ENCODE results near the gene TMEM94.

TMEM94 gene

GRCh38 chr17:75511610-75512575 lies 55.5 kb downstream of the TMEM94 start:
- Histone ChIP-seq H4K8ac (ENCODE audit: low read depth, low read length) (no peak overlapping the region), H3K4me1 (ENCODE audit: control insufficient read depth in 1 of 2, insufficient read depth in 2 of 2, low read length in 2 of 2) (peaks cover 9 to 10% of the 10 kb centered on the region in 2 experiments), H3K27me3 (ENCODE audit: insufficient read depth, low read length) (no peaks in the 10 kb centered on the region), H3K23ac (ENCODE audit: low read length) (no peak overlapping the region), H3K18ac (ENCODE audit: low read length) (no peak overlapping the region), H2BK120ac (ENCODE audit: insufficient read depth, low read length, poor library complexity) (no peak overlapping the region), H4K12ac (ENCODE audit: low read depth, low read length) (no peak overlapping the region), H3K9ac (ENCODE audit: low read length) (no peak overlapping the region), H3K9me3 (ENCODE audit: insufficient read depth, low read depth, low read length) (no peaks in the 10 kb centered on the region), H3K4me2 (ENCODE audit: low read length) (no peak overlapping the region), H3K4ac (ENCODE audit: low read depth, low read length) (no peak overlapping the region), H3K79me2 (ENCODE audit: control insufficient read depth, insufficient read depth, low read length, poor library complexity) (peaks cover 9% of the 10 kb centered on the region), H2BK5ac (ENCODE audit: low read depth, low read length, poor library complexity) (no peak overlapping the region), H3K36me3 (ENCODE audit: control insufficient read depth in 1 of 2, insufficient read depth in 2 of 2, low read length in 2 of 2) (peaks cover 13 to 31% of the 10 kb centered on the region in 2 experiments), H2AK5ac (ENCODE audit: low read length) (no peak overlapping the region), H3K27ac (ENCODE audit: low read depth, low read length) (no peak overlapping the region), H2AFZ (ENCODE audit: insufficient read depth, low read length, poor library complexity) (no peak overlapping the region), H3K79me1 (ENCODE audit: low read length) (peaks cover 9% of the 10 kb centered on the region), H2BK12ac (ENCODE audit: low read length) (no peak overlapping the region), H3K4me3 (ENCODE audit: low read depth, low read length) (no peak overlapping the region), H3K14ac (ENCODE audit: low read length) (no peak overlapping the region), H4K91ac (ENCODE audit: low read depth, low read length) (no peak overlapping the region)
- WGBS (ENCODE audit: extremely low coverage, insufficient coverage, insufficient read length) = no CpG with 5 or more reads among the region's 13 CpGs
- no peak for DNase-seq

DNA sequence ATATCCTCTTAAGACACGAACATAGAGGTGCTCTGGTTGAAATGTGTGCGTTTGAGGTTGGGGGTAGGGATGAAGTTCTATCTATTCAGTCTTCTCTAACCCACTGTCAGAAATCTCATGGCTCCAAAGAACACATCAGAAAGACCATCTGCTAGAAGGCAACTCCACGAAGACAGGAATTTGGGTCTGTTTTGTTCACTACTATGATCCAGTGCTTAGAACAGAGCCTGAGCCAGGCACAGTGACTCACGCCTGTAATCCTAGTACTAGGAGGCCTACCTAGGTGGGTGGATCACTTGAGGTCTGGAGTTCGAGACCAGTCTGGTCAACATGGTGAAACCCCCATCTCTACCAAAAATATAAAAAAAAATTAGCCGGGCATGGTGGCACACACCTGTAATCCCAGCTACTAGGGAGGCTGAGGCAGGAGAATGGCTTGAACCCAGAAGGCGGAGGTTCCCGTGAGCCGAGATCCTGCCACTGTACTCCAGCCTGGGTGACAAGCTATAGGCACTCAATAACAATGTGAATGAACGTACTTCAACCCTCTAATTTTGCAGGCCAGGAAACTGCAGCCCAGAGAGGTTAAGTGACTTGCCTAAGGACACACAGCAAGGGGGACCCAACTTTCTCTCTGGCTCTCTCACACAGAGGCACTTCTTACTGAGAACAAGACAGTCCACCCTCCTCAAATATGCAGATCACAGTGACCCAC lies 56.6 kb downstream of the TMEM94 start:
- no peak overlapping the region for H2AFZ ChIP-seq (ENCODE audit: insufficient read depth, low read length, poor library complexity)
- H3K4me3 ChIP-seq (ENCODE audit: low read depth, low read length) = no peak overlapping the region
- H3K79me2 ChIP-seq (ENCODE audit: control insufficient read depth, insufficient read depth, low read length, poor library complexity) = peaks cover 9% of the 10 kb centered on the region
- H3K79me1 ChIP-seq (ENCODE audit: low read length) = peaks cover 10% of the 10 kb centered on the region
- H3K4me2 ChIP-seq (ENCODE audit: low read length) = no peak overlapping the region
- no peak overlapping the region for H3K18ac ChIP-seq (ENCODE audit: low read length)
- no peak overlapping the region for H2BK5ac ChIP-seq (ENCODE audit: low read depth, low read length, poor library complexity)
- WGBS (ENCODE audit: extremely low coverage, insufficient coverage, insufficient read length) = no CpG with 5 or more reads among the region's 10 CpGs
- H4K91ac ChIP-seq (ENCODE audit: low read depth, low read length) = no peak overlapping the region
- peaks cover 14 to 18% of the 10 kb centered on the region in 2 experiments for H3K4me1 ChIP-seq (ENCODE audit: control insufficient read depth in 1 of 2, insufficient read depth in 2 of 2, low read length in 2 of 2)
- no peak overlapping the region for H3K9ac ChIP-seq (ENCODE audit: low read length)
- no peak overlapping the region for H2BK12ac ChIP-seq (ENCODE audit: low read length)
- no peak for DNase-seq
- no peak overlapping the region for H4K8ac ChIP-seq (ENCODE audit: low read depth, low read length)
- no peak overlapping the region for H2AK5ac ChIP-seq (ENCODE audit: low read length)
- H3K36me3 ChIP-seq (ENCODE audit: control insufficient read depth in 1 of 2, insufficient read depth in 2 of 2, low read length in 2 of 2) = peaks cover 7 to 24% of the 10 kb centered on the region in 2 experiments
- no peaks in the 10 kb centered on the region for H3K9me3 ChIP-seq (ENCODE audit: insufficient read depth, low read depth, low read length)
- no peaks in the 10 kb centered on the region for H3K27me3 ChIP-seq (ENCODE audit: insufficient read depth, low read length)
- no peak overlapping the region for H2BK120ac ChIP-seq (ENCODE audit: insufficient read depth, low read length, poor library complexity)
- no peak overlapping the region for H3K14ac ChIP-seq (ENCODE audit: low read length)
- H3K23ac ChIP-seq (ENCODE audit: low read length) = no peak overlapping the region
- H3K27ac ChIP-seq (ENCODE audit: low read depth, low read length) = no peak overlapping the region
- H3K4ac ChIP-seq (ENCODE audit: low read depth, low read length) = peak overlapping the region; percentile 34
- no peak overlapping the region for H4K12ac ChIP-seq (ENCODE audit: low read depth, low read length)

DNA sequence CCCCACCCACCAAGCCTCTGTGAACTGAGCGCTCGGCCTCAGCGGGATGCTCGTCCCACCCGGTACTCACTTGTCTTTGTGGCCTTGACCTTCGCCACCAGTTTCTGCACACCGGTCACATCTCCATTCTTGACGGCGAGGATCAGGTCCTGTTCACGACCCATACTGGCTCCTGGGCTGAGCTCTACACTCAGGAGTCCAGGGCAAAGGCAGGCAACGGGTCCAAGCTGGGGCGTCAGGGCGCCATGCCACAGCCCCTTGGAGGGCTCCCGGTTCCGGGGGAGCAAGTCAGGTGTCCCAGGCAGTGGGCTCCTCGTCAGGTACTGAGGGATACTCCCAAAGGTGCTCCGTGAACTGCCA lies 57.2 kb downstream of the TMEM94 start:
- no peak overlapping the region for H2BK120ac ChIP-seq (ENCODE audit: insufficient read depth, low read length, poor library complexity)
- no peak overlapping the region for H3K27ac ChIP-seq (ENCODE audit: low read depth, low read length)
- H3K79me1 ChIP-seq (ENCODE audit: low read length) = peaks cover 10% of the 10 kb centered on the region
- no CpG with 5 or more reads among the region's 17 CpGs for WGBS (ENCODE audit: extremely low coverage, insufficient coverage, insufficient read length)
- no peak overlapping the region for H2BK5ac ChIP-seq (ENCODE audit: low read depth, low read length, poor library complexity)
- H3K4me1 ChIP-seq (ENCODE audit: control insufficient read depth in 1 of 2, insufficient read depth in 2 of 2, low read length in 2 of 2) = peaks cover 14 to 18% of the 10 kb centered on the region in 2 experiments
- H4K12ac ChIP-seq (ENCODE audit: low read depth, low read length) = peak overlapping the region; percentile 16
- H2AK5ac ChIP-seq (ENCODE audit: low read length) = no peak overlapping the region
- H3K9ac ChIP-seq (ENCODE audit: low read length) = no peak overlapping the region
- H3K4me3 ChIP-seq (ENCODE audit: low read depth, low read length) = no peak overlapping the region
- H3K27me3 ChIP-seq (ENCODE audit: insufficient read depth, low read length) = no peaks in the 10 kb centered on the region
- H3K23ac ChIP-seq (ENCODE audit: low read length) = no peak overlapping the region
- H3K36me3 ChIP-seq (ENCODE audit: control insufficient read depth in 1 of 2, insufficient read depth in 2 of 2, low read length in 2 of 2) = peaks cover 7 to 20% of the 10 kb centered on the region in 2 experiments
- H3K79me2 ChIP-seq (ENCODE audit: control insufficient read depth, insufficient read depth, low read length, poor library complexity) = peaks cover 9% of the 10 kb centered on the region
- no peak for DNase-seq
- H3K14ac ChIP-seq (ENCODE audit: low read length) = no peak overlapping the region
- no peak overlapping the region for H3K18ac ChIP-seq (ENCODE audit: low read length)
- peak overlapping the region; percentile 88 for H3K4me2 ChIP-seq (ENCODE audit: low read length)
- peak overlapping the region; percentile 34 for H3K4ac ChIP-seq (ENCODE audit: low read depth, low read length)
- no peak overlapping the region for H4K91ac ChIP-seq (ENCODE audit: low read depth, low read length)
- no peak overlapping the region for H4K8ac ChIP-seq (ENCODE audit: low read depth, low read length)
- H2AFZ ChIP-seq (ENCODE audit: insufficient read depth, low read length, poor library complexity) = no peak overlapping the region
- H2BK12ac ChIP-seq (ENCODE audit: low read length) = no peak overlapping the region
- H3K9me3 ChIP-seq (ENCODE audit: insufficient read depth, low read depth, low read length) = no peaks in the 10 kb centered on the region

GRCh38 chr17:75514299-75514918 lies 58.0 kb downstream of the TMEM94 start:
- Histone ChIP-seq H2AFZ (ENCODE audit: insufficient read depth, low read length, poor library complexity) (no peak overlapping the region), H3K4me3 (ENCODE audit: low read depth, low read length) (peak overlapping the region; percentile 87), H2AK5ac (ENCODE audit: low read length) (peak overlapping the region; percentile 18), H3K4me1 (ENCODE audit: control insufficient read depth in 1 of 2, insufficient read depth in 2 of 2, low read length in 2 of 2) (peaks cover 14 to 18% of the 10 kb centered on the region in 2 experiments), H3K9me3 (ENCODE audit: insufficient read depth, low read depth, low read length) (no peaks in the 10 kb centered on the region), H4K8ac (ENCODE audit: low read depth, low read length) (no peak overlapping the region), H2BK12ac (ENCODE audit: low read length) (no peak overlapping the region), H3K4ac (ENCODE audit: low read depth, low read length) (peak overlapping the region; percentile 66), H2BK120ac (ENCODE audit: insufficient read depth, low read length, poor library complexity) (no peak overlapping the region), H3K79me2 (ENCODE audit: control insufficient read depth, insufficient read depth, low read length, poor library complexity) (peaks cover 9% of the 10 kb centered on the region), H3K36me3 (ENCODE audit: control insufficient read depth in 1 of 2, insufficient read depth in 2 of 2, low read length in 2 of 2) (peaks cover 7 to 14% of the 10 kb centered on the region in 2 experiments), H4K12ac (ENCODE audit: low read depth, low read length) (no peak overlapping the region), H3K4me2 (ENCODE audit: low read length) (peak overlapping the region; percentile 88), H3K14ac (ENCODE audit: low read length) (peak overlapping the region; percentile 82), H3K18ac (ENCODE audit: low read length) (peak overlapping the region; percentile 67), H3K27me3 (ENCODE audit: insufficient read depth, low read length) (no peaks in the 10 kb centered on the region), H3K79me1 (ENCODE audit: low read length) (peaks cover 10% of the 10 kb centered on the region), H3K23ac (ENCODE audit: low read length) (no peak overlapping the region), H4K91ac (ENCODE audit: low read depth, low read length) (peak overlapping the region; percentile 85), H2BK5ac (ENCODE audit: low read depth, low read length, poor library complexity) (no peak overlapping the region), H3K27ac (ENCODE audit: low read depth, low read length) (no peak overlapping the region), H3K9ac (ENCODE audit: low read length) (peak overlapping the region; percentile 89)
- DNase-seq = no peak
- no CpG with 5 or more reads among the region's 15 CpGs for WGBS (ENCODE audit: extremely low coverage, insufficient coverage, insufficient read length)

Measured in trophoblast cell (in vitro differentiated cells and primary cell).